DOHH2 (cell line): Measurements from ENCODE around the gene GPR183.
"Not testable (repeated sequence)": the region's sequence is repeated elsewhere in the genome, so short reads cannot be mapped to it uniquely, and the experiment has no call there.

Experiments used
- CTCF ChIP-seq: fragments of 200-600 bp; sonication (generic); IDR thresholded peaks from one replicate; pipeline ENCODE4 v1.5.1; 2014; ENCODE audit warnings: antibody characterized with exemption, mild to moderate bottlenecking, low read depth, low read length; ENCODE audit not compliant: poor library complexity, severe bottlenecking
- EZH2phosphoT487 ChIP-seq: fragments of 200-600 bp; sonication (generic); IDR thresholded peaks from 2 replicates; pipeline ENCODE4 v1.6.1; 2017; ENCODE audit warnings: borderline replicate concordance, mild to moderate bottlenecking, antibody characterized with exemption, low read length, moderate library complexity, mixed read lengths

- TF ChIP-seq CTCF, EZH2phosphoT487: not testable (repeated sequence)
These were observed 58.0 kb downstream of the GPR183 start for GRCh38 chr13:99249178-99249577.
